Measurements from ENCODE around the gene CD6.
"Not testable (repeated sequence)": the region's sequence is repeated elsewhere in the genome, so short reads cannot be mapped to it uniquely, and the experiment has no call there.

Gene CD6

GRCh38 chr11:61059260-61059752, 87.8 kb downstream of the CD6 start:
- no peak for TF ChIP-seq CTCF (conservative IDR thresholded peaks at IDR 0.05)
- H3K27ac ChIP-seq: no peak overlapping the region

- no peak overlapping the region for H3K27ac ChIP-seq
- TF ChIP-seq CTCF (conservative IDR thresholded peaks at IDR 0.05): no peak
These were observed 89.8 kb downstream of the CD6 start for GRCh38 chr11:61061081-61061826.

- no peak for TF ChIP-seq CTCF (conservative IDR thresholded peaks at IDR 0.05)
- H3K27ac ChIP-seq: no peak overlapping the region
These were observed 90.9 kb downstream of the CD6 start for GRCh38 chr11:61062181-61062930.

GRCh38 chr11:61065236-61065635, 93.8 kb downstream of the CD6 start:
- not testable (repeated sequence) for H3K27ac ChIP-seq

- H3K27ac ChIP-seq: no peak overlapping the region
- no peak for TF ChIP-seq CTCF (conservative IDR thresholded peaks at IDR 0.05)
These were observed 94.6 kb downstream of the CD6 start for GRCh38 chr11:61065955-61066638.

- no peak for TF ChIP-seq CTCF (conservative IDR thresholded peaks at IDR 0.05)
- H3K27ac ChIP-seq: no peak overlapping the region
These were observed 95.2 kb downstream of the CD6 start for GRCh38 chr11:61066645-61067044.

GRCh38 chr11:61067782-61068446, 96.4 kb downstream of the CD6 start:
- no peak for TF ChIP-seq CTCF (conservative IDR thresholded peaks at IDR 0.05)
- no peak overlapping the region for H3K27ac ChIP-seq

Data from VCaP (cell line).